ENCODE results near the gene TREX2. TPM values are rescaled to one million over a fixed set of nuclear protein-coding genes. Genes with fewer than 3 reads are reported as not detected.

The TREX2 gene
- total and polyA plus RNA-seq, 2 experiments from 2014 or later = 0.81 to 1.7 TPM

GRCh38 chrX:153450949-153451277 is 5.1 kb upstream of the TREX2 start:
- Mint-ChIP-seq H3K9me3 (no peaks in the 10 kb centered on the region), H3K36me3 (ENCODE audit: low read depth) (no peaks in the 10 kb centered on the region), H3K27ac (no peak overlapping the region), H3K27me3 (ENCODE audit: insufficient read depth, low read depth, poor library complexity) (peaks cover 1% of the 10 kb centered on the region), H3K4me3 (no peak overlapping the region), H3K4me1 (no peaks in the 10 kb centered on the region)
- Histone ChIP-seq H3F3A (replicated peaks; ENCODE audit: low read depth) (no peaks in the 10 kb centered on the region), H3K4me3 (no peak overlapping the region), H3K36me3 (ENCODE audit: insufficient read depth) (no peaks in the 10 kb centered on the region), H3K79me2 (replicated peaks; ENCODE audit: insufficient read depth) (no peaks in the 10 kb centered on the region), H2AFZ (no peak overlapping the region), H3K9me2 (ENCODE audit: insufficient read depth) (no peaks in the 10 kb centered on the region), H4K20me1 (replicated peaks; ENCODE audit: insufficient read depth) (no peaks in the 10 kb centered on the region), H3K4me2 (no peak overlapping the region), H3K27ac (ENCODE audit: low read depth) (no peak overlapping the region), H3K4me1 (ENCODE audit: insufficient read depth) (no peaks in the 10 kb centered on the region), H3K27me3 (ENCODE audit: insufficient read depth) (no peaks in the 10 kb centered on the region)
- TF ChIP-seq EZH2 (IDR thresholded peaks at IDR 0.05; ENCODE audit: low read depth, unreplicated experiment) = no peak
- no peak for TF ChIP-seq REST (IDR thresholded peaks at IDR 0.05; ENCODE audit: unreplicated experiment)
- no peak for TF ChIP-seq POLR2AphosphoS5 (IDR thresholded peaks at IDR 0.05; ENCODE audit: low read depth)
- no peak for TF ChIP-seq ZNF114 (CRISPR knock-in tag; IDR thresholded peaks at IDR 0.05)
- TF ChIP-seq CTCF (conservative IDR thresholded peaks at IDR 0.05; ENCODE audit: low read depth in 2 of 2) = no peak
- TF ChIP-seq EZH2phosphoT487 (IDR thresholded peaks at IDR 0.05; ENCODE audit: unreplicated experiment) = no peak
- TF ChIP-seq NANOG (IDR thresholded peaks at IDR 0.05; ENCODE audit: borderline replicate concordance) = no peak
- TF ChIP-seq CREB1 (CRISPR knock-in tag; IDR thresholded peaks at IDR 0.05; ENCODE audit: low read depth) = no peak
- TF ChIP-seq ETS1 (IDR thresholded peaks at IDR 0.05) = no peak
- no peak for TF ChIP-seq ZNF462 (CRISPR knock-in tag; IDR thresholded peaks at IDR 0.05)
- no peak for TF ChIP-seq ZNF331 (CRISPR knock-in tag; IDR thresholded peaks at IDR 0.05; ENCODE audit: low read depth)
- TF ChIP-seq JUNB (IDR thresholded peaks at IDR 0.05; ENCODE audit: unreplicated experiment) = no peak
- DNase-seq (ENCODE audit: low spot score) = no peak
- no peak for ATAC-seq

Measured in GM23338 (cell line).